Left renal pelvis (tissue), 4 donors: ENCODE results near the gene AP1AR. TPM values are rescaled to one million over a fixed set of nuclear protein-coding genes. Genes with fewer than 3 reads are reported as not detected.

Source experiments
- DNase-seq, 4 donors: peaks; one replicate each; pipeline ENCODE4 v3.0.0-alpha.2; 2013; ENCODE audit warnings: low read depth in 4 of 4, low spot score in 3 of 4
- polyA plus RNA-seq, 4 donors: library from polyadenylated mRNA; unstranded; fragments of 120-200 nt; gene quantifications; one replicate each; pipeline ENCODE4 v1.2.1, GENCODE V29; 2013; ENCODE audit not compliant: insufficient read length in 4 of 4

AP1AR gene
- polyA plus RNA-seq, 4 donors: 19.2 to 43.7 (median 39.1) TPM

GRCh38 chr4:112219826-112220366, 11.7 kb upstream of the AP1AR start:
- no peak for DNase-seq

GRCh38 chr4:112222219-112222955, 9.2 kb upstream of the AP1AR start:
- DNase-seq: no peak

- DNase-seq: no peak
Measured at GRCh38 chr4:112225157-112225556, 6.4 kb upstream of the AP1AR start.

GRCh38 chr4:112230879-112231778, 458 bp upstream of the AP1AR start:
- DNase-seq: peak; percentile 91 to 95 (median 94)

GRCh38 chr4:112234952-112235609, 3.5 kb downstream of the AP1AR start:
- peak in 3 of 4 donors; percentile 44 to 57 (median 50) for DNase-seq

GRCh38 chr4:112236040-112236439, 4.5 kb downstream of the AP1AR start:
- no peak for DNase-seq

GRCh38 chr4:112238833-112239232, 7.2 kb downstream of the AP1AR start:
- DNase-seq: no peak

- no peak for DNase-seq
Measured at GRCh38 chr4:112245383-112245782, 13.8 kb downstream of the AP1AR start.

- no peak for DNase-seq
Measured at GRCh38 chr4:112247021-112247420, 15.4 kb downstream of the AP1AR start.

GRCh38 chr4:112251019-112251643, 19.5 kb downstream of the AP1AR start:
- no peak for DNase-seq

GRCh38 chr4:112252234-112252633, 20.6 kb downstream of the AP1AR start:
- DNase-seq: no peak

- DNase-seq: no peak
Measured at GRCh38 chr4:112253382-112254000, 21.9 kb downstream of the AP1AR start.

GRCh38 chr4:112257098-112257497, 25.5 kb downstream of the AP1AR start:
- DNase-seq: no peak

- DNase-seq: no peak
Measured at GRCh38 chr4:112266823-112267222, 35.2 kb downstream of the AP1AR start.

GRCh38 chr4:112270051-112270450, 38.5 kb downstream of the AP1AR start:
- DNase-seq: no peak

GRCh38 chr4:112270640-112271421, 39.2 kb downstream of the AP1AR start:
- DNase-seq: no peak

- no peak for DNase-seq
Measured at GRCh38 chr4:112272292-112272691, 40.7 kb downstream of the AP1AR start.

- no peak for DNase-seq
Measured at GRCh38 chr4:112274959-112275358, 43.4 kb downstream of the AP1AR start.

- DNase-seq: no peak
Measured at GRCh38 chr4:112276113-112276512, 44.5 kb downstream of the AP1AR start.
